IMR-90 (cell line): ENCODE measurements around the gene PRR5L. TPM values are rescaled to one million over a fixed set of nuclear protein-coding genes. Genes with fewer than 3 reads are reported as not detected.

ENCODE experiments used
- ATAC-seq: fragments of 200-7000 bp; cut with Tn5 transposase; 2 replicates; pipeline ENCODE4 v1.9.1; 2020; ENCODE audit warnings: low read depth, mild to moderate bottlenecking, moderate library complexity
- BruUV-seq: library from RNA; stranded (reverse); fragments of 400-500 nt; replicated peaks from 2 replicates; lab custom pipeline; 2021; lab: Mats Ljungman, UMichigan
- CTCF ChIA-PET: fragments of 300-600 bp; formaldehyde crosslinking; extraction: SDS; loops from one replicate; lab custom pipeline; 2021; ENCODE audit warnings: antibody characterized with exemption; lab: Yijun Ruan, JAX
- POLR2A ChIA-PET: fragments of 300-600 bp; sonication (Branson Sonifier 250); formaldehyde crosslinking; loops from one replicate; lab custom pipeline; 2022; ENCODE audit warnings: antibody characterized with exemption; ENCODE audit not compliant: unreplicated experiment; lab: Charles Lee
- DNase-seq: peaks from one replicate; pipeline ENCODE4 v3.0.0; 2013
- H2AFZ ChIP-seq: replicated peaks from 2 replicates; pipeline ENCODE3; 2013; ENCODE audit warnings: low read length, mild to moderate bottlenecking; ENCODE audit not compliant: poor library complexity
- H2AK5ac ChIP-seq: 2 replicates; pipeline ENCODE4 v1.6.1; 2013; ENCODE audit warnings: low read depth, low read length, inconsistent platforms
- H2AK9ac ChIP-seq: replicated peaks from 2 replicates; pipeline ENCODE3; 2013; ENCODE audit warnings: mild to moderate bottlenecking, low read depth, low read length, moderate library complexity; ENCODE audit not compliant: poor library complexity
- H2BK120ac ChIP-seq: 2 replicates; pipeline ENCODE4 v1.6.1; 2013; ENCODE audit warnings: low read depth, low read length, inconsistent platforms
- H2BK15ac ChIP-seq: 3 replicates; pipeline ENCODE4 v1.6.1; 2013; ENCODE audit warnings: low read depth, low read length, inconsistent platforms
- H2BK20ac ChIP-seq: 2 replicates; pipeline ENCODE4 v1.6.1; 2013; ENCODE audit warnings: low read depth, mild to moderate bottlenecking, inconsistent platforms, low read length, moderate library complexity
- H2BK5ac ChIP-seq: 2 replicates; pipeline ENCODE4 v1.6.1; 2013; ENCODE audit warnings: mild to moderate bottlenecking, low read depth, low read length, inconsistent platforms; ENCODE audit not compliant: poor library complexity, severe bottlenecking
- H3K14ac ChIP-seq: replicated peaks from 2 replicates; pipeline ENCODE4 v1.6.1; 2013; ENCODE audit warnings: low read depth, low read length, inconsistent platforms
- H3K18ac ChIP-seq: 2 replicates; pipeline ENCODE4 v1.6.1; 2013; ENCODE audit warnings: low read depth, low read length, control low read depth
- H3K23ac ChIP-seq: 2 replicates; pipeline ENCODE4 v1.6.1; 2013; ENCODE audit warnings: low read depth, low read length, inconsistent platforms
- H3K27ac ChIP-seq: 2 replicates; pipeline ENCODE4 v1.5.1; 2013; ENCODE audit warnings: mild to moderate bottlenecking, control low read depth, low read length; ENCODE audit not compliant: insufficient read depth
- H3K27me3 ChIP-seq: 2 replicates; pipeline ENCODE4 v1.6.1; 2013; ENCODE audit warnings: low read length; ENCODE audit not compliant: control insufficient read depth, insufficient read depth
- H3K36me3 ChIP-seq: 2 replicates; pipeline ENCODE4 v1.6.1; 2013; ENCODE audit warnings: low read length, mixed read lengths; ENCODE audit not compliant: control insufficient read depth, insufficient read depth
- H3K4ac ChIP-seq: 2 replicates; pipeline ENCODE4 v1.6.1; 2013; ENCODE audit warnings: low read depth, low read length, inconsistent platforms
- H3K4me1 ChIP-seq: 2 replicates; pipeline ENCODE4 v1.6.1; 2013; ENCODE audit warnings: low read length, mixed read lengths; ENCODE audit not compliant: control insufficient read depth, insufficient read depth
- H3K4me2 ChIP-seq: 2 replicates; pipeline ENCODE4 v1.6.1; 2013; ENCODE audit warnings: low read depth, mild to moderate bottlenecking, control low read depth, low read length, moderate library complexity
- H3K4me3 ChIP-seq: 2 replicates; pipeline ENCODE4 v1.5.1; 2013; ENCODE audit warnings: low read depth, mild to moderate bottlenecking, control low read depth, low read length, moderate library complexity; ENCODE audit not compliant: insufficient read depth
- H3K56ac ChIP-seq: 2 replicates; pipeline ENCODE4 v1.6.1; 2013; ENCODE audit warnings: low read length, inconsistent platforms; ENCODE audit not compliant: insufficient read depth; ENCODE audit errors: extremely low read depth
- H3K79me1 ChIP-seq, 2 experiments: 2 replicates each; pipeline ENCODE4 v1.6.1; 2013; ENCODE audit warnings: low read length in 2 of 2, inconsistent platforms in 1 of 2, low read depth in 1 of 2
- H3K9ac ChIP-seq: 2 replicates; pipeline ENCODE4 v1.6.1; 2013; ENCODE audit warnings: low read depth, low read length, control low read depth
- H3K9me1 ChIP-seq: 2 replicates; pipeline ENCODE4 v1.6.1; 2013; ENCODE audit warnings: low read length, inconsistent platforms; ENCODE audit not compliant: insufficient read depth
- H3K9me3 ChIP-seq: 2 replicates; pipeline ENCODE4 v1.6.1; 2013; ENCODE audit warnings: low read length; ENCODE audit not compliant: control insufficient read depth, insufficient read depth
- H4K20me1 ChIP-seq: 2 replicates; pipeline ENCODE4 v1.6.1; 2013; ENCODE audit warnings: low read length, inconsistent platforms; ENCODE audit not compliant: insufficient read depth
- H4K5ac ChIP-seq: 2 replicates; pipeline ENCODE4 v1.6.1; 2013; ENCODE audit warnings: mild to moderate bottlenecking, low read depth, low read length, control low read depth
- H4K8ac ChIP-seq, 2 experiments: 2 replicates each; pipeline ENCODE4 v1.6.1; 2013; ENCODE audit warnings: low read depth in 2 of 2, low read length in 2 of 2, control low read depth in 1 of 2, inconsistent platforms in 1 of 2
- H4K91ac ChIP-seq: 2 replicates; pipeline ENCODE4 v1.6.1; 2013; ENCODE audit warnings: low read depth, low read length, inconsistent platforms; ENCODE audit not compliant: insufficient read depth
- NFE2L2 ChIP-seq: fragments of 150-350 bp; IDR thresholded peaks from 2 replicates; pipeline ENCODE4 v1.6.1; 2016; ENCODE audit warnings: low read depth, mild to moderate bottlenecking, low read length
- RCOR1 ChIP-seq: IDR thresholded peaks from 2 replicates; pipeline ENCODE4 v1.6.1; 2012; ENCODE audit warnings: mild to moderate bottlenecking, low read length, improper control_type of control experiment; ENCODE audit not compliant: insufficient replicate concordance
- SMC3 ChIP-seq: fragments of 150-350 bp; IDR thresholded peaks from 2 replicates; pipeline ENCODE4 v1.6.1; 2016; ENCODE audit warnings: low read depth, mild to moderate bottlenecking, antibody characterized with exemption, low read length, moderate library complexity
- WGBS, 2 experiments: methylation state at CpG; one replicate each; pipeline versions ENCODE4 v1.1.5 to v1.1.7; 2013; ENCODE audit warnings: missing lambda C conversion rate in 2 of 2; ENCODE audit not compliant: insufficient read length in 1 of 2; ENCODE audit errors: extremely low coverage in 2 of 2; 5-methylcytosine and 5-hydroxymethylcytosine counted together
- dilution Hi-C: fragments of 300-500 bp; cut with HindIII; formaldehyde crosslinking; loops from one replicate; pipeline ENCODE4 v1.14.3; 2018; ENCODE audit warnings: low sequenced_read_pairs; ENCODE audit not compliant: unreplicated experiment
- in situ Hi-C: fragments of 300-500 bp; cut with MboI; formaldehyde crosslinking; loops from 3 replicates; pipeline ENCODE4 v1.14.3; 2019; ENCODE audit warnings: low sequenced_read_pairs, inconsistent platforms, mixed read lengths
- intact Hi-C: fragments of 100-400 bp; cut with micrococcal nuclease; formaldehyde crosslinking; loops from 2 replicates; pipeline ENCODE4 v1.10.0; 2022
- polyA plus RNA-seq, 3 experiments: library from polyadenylated mRNA; depleted of rRNA; stranded (reverse); fragments of >200 nt; gene quantifications; 2 replicates each; pipeline ENCODE4 v1.2.3, GENCODE V29; 2012; ENCODE audit warnings: low replicate concordance in 1 of 3
- total RNA-seq: library from RNA; depleted of rRNA; stranded (reverse); fragments of >200 nt; gene quantifications from 2 replicates; pipeline ENCODE4 v1.2.3, GENCODE V29; 2012
- TF ChIP-seq, protein P1 (sequence below): fragments of 150-350 bp; IDR thresholded peaks from 2 replicates; pipeline ENCODE4 v1.6.1; 2016; ENCODE audit warnings: low read depth, mild to moderate bottlenecking, low read length, moderate library complexity, borderline replicate concordance

PRR5L gene
- total and polyA plus RNA-seq, 2 of the 4 experiments (the other 2 are of a cell fraction): 2.9 to 3.6 TPM

- Histone ChIP-seq H2BK5ac (peak overlapping the region; percentile 96), H3K79me1 (peaks cover 0 to 9% of the 10 kb centered on the region in 2 experiments; a peak in 1 of 4 replicates), H4K91ac (peak overlapping the region; percentile 99), H4K8ac (peak overlapping the region; percentile 92 to 93), H4K20me1 (no peaks in the 10 kb centered on the region), H2AK5ac (peak overlapping the region; percentile 97), H3K14ac (peak overlapping the region; percentile 96), H3K4me2 (0 out of 2 replicates have a peak overlapping the region, but pooled peaks have one; percentile 1), H3K9me3 (no peaks in the 10 kb centered on the region), H3K9ac (peak overlapping the region; percentile 46), H3K27me3 (no peaks in the 10 kb centered on the region), H2BK20ac (peak overlapping the region; percentile 95), H3K18ac (peak overlapping the region; percentile 86), H3K9me1 (peaks cover 38% of the 10 kb centered on the region), H3K23ac (peak overlapping the region; percentile 86), H2BK15ac (peak overlapping the region; percentile 91; the same call in 2 of the 3 replicates), H3K4me3 (no peak overlapping the region), H4K5ac (peak overlapping the region; percentile 53), H2BK120ac (peak overlapping the region; percentile 97), H3K4ac (peak overlapping the region; percentile 98), H3K36me3 (no peaks in the 10 kb centered on the region), H3K4me1 (peaks cover 35% of the 10 kb centered on the region), H2AFZ (peak overlapping the region; percentile 95), H3K56ac (peak overlapping the region; percentile 97), H3K27ac (peak overlapping the region; percentile 95), H2AK9ac (peak overlapping the region; percentile 38)
- ChIA-PET POLR2A (interaction anchor here (0.6 kb wide), 1 partner anchor 51 kb away, joined by 3 read pairs; no protein-coding TSS in a partner anchor), CTCF (interaction anchor here (2.5 kb wide), 1 partner anchor 23 kb away, joined by 10 read pairs; no protein-coding TSS in a partner anchor)
- in situ Hi-C loops (loop anchor here (25.0 kb wide), 1 partner anchor 843 kb away; the partner anchor contains the start of gene FJX1), dilution Hi-C loops (no loop called here), intact Hi-C loops (loop anchor here (5.0 kb wide), 1 partner anchor 78 kb away; no protein-coding TSS in a partner anchor)
- no peak for TF ChIP-seq RCOR1
- no peak for TF ChIP-seq NFE2L2
- TF ChIP-seq, protein P1, sequence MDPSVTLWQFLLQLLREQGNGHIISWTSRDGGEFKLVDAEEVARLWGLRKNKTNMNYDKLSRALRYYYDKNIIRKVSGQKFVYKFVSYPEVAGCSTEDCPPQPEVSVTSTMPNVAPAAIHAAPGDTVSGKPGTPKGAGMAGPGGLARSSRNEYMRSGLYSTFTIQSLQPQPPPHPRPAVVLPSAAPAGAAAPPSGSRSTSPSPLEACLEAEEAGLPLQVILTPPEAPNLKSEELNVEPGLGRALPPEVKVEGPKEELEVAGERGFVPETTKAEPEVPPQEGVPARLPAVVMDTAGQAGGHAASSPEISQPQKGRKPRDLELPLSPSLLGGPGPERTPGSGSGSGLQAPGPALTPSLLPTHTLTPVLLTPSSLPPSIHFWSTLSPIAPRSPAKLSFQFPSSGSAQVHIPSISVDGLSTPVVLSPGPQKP: no peak
- TF ChIP-seq SMC3: no peak
- no TSS peak for BruUV-seq
- peak; percentile 3; the same call in 1 of the 2 replicates for ATAC-seq
- no peak for DNase-seq
- WGBS, 2 experiments: 51% methylated on average over 5 of the region's 17 CpGs; no CpG with 5 or more reads in 1 of the 2 experiments
Observed at GRCh38 chr11:36454941-36455631, 159.0 kb downstream of the PRR5L start.
